GM19324 (cell line): ENCODE data around the gene WDSUB1.

Experiments used
- ATAC-seq: cut with Tn5 transposase; IDR thresholded peaks from one replicate; pipeline ENCODE4 v1.9.1; 2021; ENCODE audit warnings: mild to moderate bottlenecking, moderate library complexity; ENCODE audit not compliant: unreplicated experiment, low FRiP score

Gene WDSUB1

DNA sequence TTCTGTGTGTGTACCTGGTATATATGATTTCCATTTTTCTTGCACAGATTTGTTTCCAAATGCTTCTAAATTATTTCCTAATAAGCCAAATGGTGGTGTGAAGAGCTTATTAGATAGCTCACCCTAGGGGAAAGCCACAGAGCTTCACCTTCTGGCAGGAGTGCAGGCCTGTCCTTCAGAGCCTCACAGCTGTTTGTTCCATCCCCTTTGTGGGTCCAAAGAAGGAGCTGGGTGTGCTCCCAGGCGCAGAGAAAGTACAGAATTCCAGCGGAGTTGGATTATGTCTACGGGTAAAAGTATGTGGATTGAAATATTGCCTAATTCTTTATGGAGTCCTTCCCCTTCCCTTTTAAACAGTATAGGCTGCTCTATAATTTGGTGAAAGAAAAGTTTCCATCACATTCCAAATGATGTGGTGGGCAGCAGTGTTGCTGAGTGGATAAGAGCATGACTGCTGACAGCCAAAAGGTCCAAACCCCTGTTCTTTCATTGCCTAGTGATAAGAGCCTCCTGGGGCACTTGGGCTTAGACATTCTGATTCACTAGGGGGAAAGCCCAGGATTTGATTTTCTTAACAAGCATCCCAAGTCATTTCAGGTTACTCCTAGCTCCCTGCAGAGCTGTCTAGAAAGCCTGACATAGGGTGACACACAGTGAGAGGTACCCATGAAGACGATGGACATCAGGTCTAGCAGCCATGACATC lies 86.6 kb downstream of the WDSUB1 start:
- ATAC-seq: no peak

DNA sequence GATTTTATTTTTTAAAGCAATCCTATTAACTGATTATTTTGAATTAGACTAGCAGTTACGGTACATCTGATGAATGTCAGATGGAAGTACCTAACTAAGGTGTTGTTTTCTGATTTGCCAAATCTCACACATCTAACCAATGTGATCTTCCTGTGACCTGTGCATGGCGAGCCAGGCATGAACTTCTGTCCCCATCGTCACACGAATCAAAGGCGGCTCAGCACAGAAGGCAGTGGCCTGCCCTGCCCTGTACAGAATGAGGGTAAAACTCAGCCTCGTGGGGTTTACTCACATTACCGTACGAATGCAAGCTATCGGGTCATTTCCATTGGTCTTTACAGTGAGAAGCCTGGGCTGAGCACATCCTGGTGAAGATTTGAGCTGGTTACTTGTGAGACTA lies 87.3 kb downstream of the WDSUB1 start:
- ATAC-seq: no peak

DNA sequence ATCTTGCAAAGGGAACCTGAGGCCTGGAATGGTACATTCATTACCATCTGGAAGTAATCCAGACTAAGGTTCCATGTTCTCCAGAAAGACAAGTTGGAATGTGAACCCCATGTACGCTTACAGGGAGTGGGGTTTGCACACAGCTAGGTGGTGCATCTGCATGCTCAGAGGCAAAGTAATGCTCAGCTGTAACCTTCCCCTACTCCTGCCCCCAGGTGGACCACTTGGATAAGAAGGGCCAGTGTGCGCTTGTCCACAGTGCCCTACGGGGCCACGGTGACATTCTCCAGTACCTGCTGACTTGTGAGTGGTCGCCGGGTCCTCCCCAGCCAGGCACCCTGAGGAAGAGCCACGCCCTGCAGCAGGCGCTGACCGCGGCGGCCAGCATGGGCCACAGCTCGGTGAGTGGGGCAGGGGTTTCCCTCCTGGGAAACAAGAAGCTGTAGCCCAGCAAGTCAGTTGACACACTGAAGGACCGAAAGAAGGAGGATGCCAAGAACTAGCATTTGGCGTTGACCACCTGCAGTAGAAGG lies 90.0 kb downstream of the WDSUB1 start:
- no peak for ATAC-seq

DNA sequence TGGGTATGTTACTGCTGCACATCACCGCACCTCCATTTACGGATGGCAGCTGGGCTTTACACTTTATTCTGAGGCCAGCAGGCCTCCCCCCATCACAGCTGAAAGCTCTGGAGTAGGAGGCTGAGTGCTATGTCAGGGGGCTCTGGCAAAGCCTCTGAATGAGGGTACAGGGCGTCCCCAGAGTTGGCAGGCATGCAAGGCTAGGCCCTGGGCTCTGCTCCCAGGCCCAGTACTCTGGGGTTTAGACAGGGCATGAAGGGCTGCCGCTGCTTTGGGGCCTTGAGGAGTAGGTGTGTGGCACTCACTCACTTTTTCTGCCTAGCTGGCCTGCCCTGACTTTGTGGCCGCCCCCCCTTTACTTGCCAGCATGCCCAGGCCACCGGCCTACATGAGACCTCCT lies 90.8 kb downstream of the WDSUB1 start:
- no peak for ATAC-seq

DNA sequence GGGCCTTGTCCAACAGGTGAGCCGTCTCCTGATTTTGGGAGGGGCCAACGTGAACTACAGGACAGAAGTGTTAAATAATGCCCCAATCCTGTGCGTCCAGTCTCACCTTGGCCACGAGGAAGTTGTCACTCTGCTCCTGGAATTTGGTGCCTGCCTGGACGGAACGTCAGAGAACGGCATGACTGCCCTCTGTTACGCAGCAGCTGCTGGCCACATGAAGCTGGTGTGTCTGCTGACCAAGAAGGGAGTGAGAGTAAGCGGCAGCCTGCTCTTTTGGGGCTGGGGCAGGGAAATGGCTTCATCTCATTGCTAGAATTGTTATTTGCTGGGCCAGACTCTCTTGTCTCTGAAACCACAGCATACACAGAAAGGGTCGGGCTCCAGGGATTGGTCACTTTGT lies 92.3 kb downstream of the WDSUB1 start:
- no peak for ATAC-seq

DNA sequence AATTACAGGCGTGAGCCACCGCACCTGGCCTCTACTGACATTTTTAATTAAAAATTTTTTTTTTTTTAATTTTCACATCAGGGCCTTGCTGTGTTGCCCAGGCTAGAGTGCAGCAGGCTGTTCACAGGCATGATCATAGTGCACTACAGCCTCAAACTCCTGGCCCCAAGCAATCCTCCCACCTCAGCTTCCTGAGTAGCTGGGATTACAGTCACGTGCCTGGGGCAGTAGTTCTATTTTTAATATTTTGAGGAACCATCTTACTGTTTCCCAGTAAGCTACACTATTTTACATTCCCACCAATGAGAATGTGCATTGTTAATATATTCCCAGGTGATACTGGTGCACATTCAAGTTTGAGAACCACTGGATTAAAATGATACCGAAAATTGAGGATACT lies 92.7 kb downstream of the WDSUB1 start:
- no peak for ATAC-seq

DNA sequence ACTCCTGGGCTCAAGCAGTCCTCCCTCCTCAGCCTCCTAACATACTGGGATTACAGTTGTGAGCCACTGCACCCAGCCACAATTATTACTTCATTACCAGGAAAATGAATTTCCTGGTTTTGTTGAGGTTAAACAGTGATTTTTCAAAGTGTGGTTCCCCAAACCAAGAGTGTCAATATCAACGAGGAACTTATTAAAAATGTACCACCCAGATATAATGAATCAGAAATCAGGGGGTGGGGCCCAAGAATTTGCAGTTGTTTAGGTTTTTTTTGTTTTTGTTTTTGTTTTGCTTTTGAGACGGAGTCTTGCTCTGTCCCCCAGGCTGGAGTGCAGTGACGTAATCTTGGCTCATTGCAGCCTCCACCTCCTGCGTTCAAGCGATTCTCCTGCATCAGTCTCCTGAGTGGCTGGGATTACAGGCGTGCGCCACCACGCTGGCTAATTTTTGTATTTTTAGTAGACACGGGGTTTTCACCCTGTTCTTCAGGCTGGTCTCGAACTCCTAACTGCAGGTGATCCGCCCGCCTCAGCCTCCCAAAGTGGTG lies 94.1 kb downstream of the WDSUB1 start:
- ATAC-seq: no peak

- ATAC-seq: no peak
These were observed 98.1 kb downstream of the WDSUB1 start for GRCh38 chr2:159188449-159188848.

- ATAC-seq: no peak
These were observed 99.4 kb downstream of the WDSUB1 start for GRCh38 chr2:159187106-159187505.

DNA sequence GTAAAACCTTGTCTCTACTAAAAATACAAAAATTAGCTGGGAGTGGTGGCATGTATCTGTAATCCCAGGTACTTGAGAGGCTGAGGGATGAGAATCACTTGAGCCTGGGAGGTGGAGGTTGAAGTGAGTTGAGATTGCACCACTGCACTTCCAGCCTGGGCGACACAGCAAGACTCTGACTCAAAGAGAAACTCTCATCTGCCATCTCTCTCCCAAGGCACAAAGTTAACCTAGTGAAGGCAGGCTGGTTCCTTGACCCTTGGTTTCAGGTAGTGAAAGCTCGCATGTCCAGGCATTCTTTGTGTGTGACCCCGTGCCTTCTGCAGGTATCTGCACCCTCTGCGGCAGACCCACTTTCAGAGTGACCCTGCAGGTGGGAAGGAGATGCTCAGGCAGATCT lies 100.0 kb downstream of the WDSUB1 start:
- no peak for ATAC-seq
